Thoracic aorta (tissue), 2 donors: ENCODE data around the gene EDDM13. TPM values are rescaled to one million over a fixed set of nuclear protein-coding genes. Genes with fewer than 3 reads are reported as not detected.

Source experiments
- ATAC-seq: fragments of 150-250 bp; one replicate; pipeline ENCODE4 v1.8.0; 2017; ENCODE audit warnings: low read depth; ENCODE audit not compliant: insufficient number of reproducible peaks, low FRiP score
- DNase-seq: peaks from one replicate; pipeline ENCODE4 v3.0.0-alpha.2; 2020; ENCODE audit warnings: low spot score
- H3K27ac ChIP-seq, 2 donors: fragments of 200-600 bp; sonication (generic); 1 replicate in 1 of 2; 2 replicates in 1 of 2; pipeline ENCODE4 v1.5.1; 2016; ENCODE audit warnings: mild to moderate bottlenecking in 2 of 2, moderate library complexity in 2 of 2
- H3K27me3 ChIP-seq: fragments of 200-600 bp; sonication (generic); replicated peaks from 2 replicates; pipeline ENCODE4 v1.6.0; 2016; ENCODE audit warnings: mild to moderate bottlenecking; ENCODE audit not compliant: insufficient read depth
- H3K36me3 ChIP-seq: fragments of 200-600 bp; sonication (generic); one replicate; pipeline ENCODE4 v1.5.1; 2016
- H3K4me1 ChIP-seq, 2 donors: fragments of 200-600 bp; sonication (generic); 1 replicate in 1 of 2; 2 replicates in 1 of 2; pipeline versions ENCODE4 v1.5.1 to v1.6.0; 2016; ENCODE audit warnings: low read depth in 2 of 2, mild to moderate bottlenecking in 1 of 2; ENCODE audit not compliant: control insufficient read depth in 1 of 2
- H3K4me3 ChIP-seq: fragments of 200-600 bp; sonication (generic); 2 replicates; pipeline ENCODE4 v1.5.1; 2016; ENCODE audit warnings: mild to moderate bottlenecking
- H3K9me3 ChIP-seq: fragments of 200-600 bp; sonication (generic); 2 replicates; pipeline ENCODE4 v1.5.1; 2016
- CTCF ChIP-seq: fragments of 200-600 bp; sonication (generic); IDR thresholded peaks from one replicate; pipeline ENCODE4 v1.5.1; 2019; ENCODE audit warnings: antibody characterized with exemption
- total RNA-seq, 2 donors: library from RNA; depleted of rRNA; stranded (reverse); fragments of >200 nt; gene quantifications; one replicate each; pipeline versions ENCODE4 v1.1.0 to v1.2.3, GENCODE V29; 2016

EDDM13 gene
- total RNA-seq, 2 donors from 2014 or later, result not detected

DNA sequence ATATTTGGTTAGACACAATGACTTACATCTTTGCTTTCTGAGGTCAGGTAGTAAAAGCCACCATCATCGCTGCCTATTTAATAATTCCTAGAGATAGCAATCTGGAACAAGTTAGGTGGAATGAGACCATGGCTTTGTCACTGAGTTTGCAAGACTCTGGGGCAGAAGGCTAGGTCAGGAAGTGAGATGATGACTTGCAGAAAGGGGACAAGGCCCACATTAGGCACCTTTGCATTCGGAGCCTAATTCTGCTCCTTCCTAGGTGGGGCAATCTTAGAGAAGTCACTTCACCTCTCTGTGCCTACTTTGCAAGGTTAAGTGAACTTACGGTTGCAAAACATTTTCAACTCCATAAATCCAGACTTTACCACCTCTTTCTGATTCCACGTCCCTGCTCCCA, 10.3 kb downstream of the EDDM13 start:
- DNase-seq, result no peak
- Histone ChIP-seq H3K4me1 (no peaks in the 10 kb centered on the region), H3K36me3 (no peaks in the 10 kb centered on the region), H3K9me3 (no peaks in the 10 kb centered on the region), H3K27ac (no peak overlapping the region), H3K27me3 (no peaks in the 10 kb centered on the region), H3K4me3 (no peak overlapping the region)
- no peak for TF ChIP-seq CTCF
- no peak for ATAC-seq

DNA sequence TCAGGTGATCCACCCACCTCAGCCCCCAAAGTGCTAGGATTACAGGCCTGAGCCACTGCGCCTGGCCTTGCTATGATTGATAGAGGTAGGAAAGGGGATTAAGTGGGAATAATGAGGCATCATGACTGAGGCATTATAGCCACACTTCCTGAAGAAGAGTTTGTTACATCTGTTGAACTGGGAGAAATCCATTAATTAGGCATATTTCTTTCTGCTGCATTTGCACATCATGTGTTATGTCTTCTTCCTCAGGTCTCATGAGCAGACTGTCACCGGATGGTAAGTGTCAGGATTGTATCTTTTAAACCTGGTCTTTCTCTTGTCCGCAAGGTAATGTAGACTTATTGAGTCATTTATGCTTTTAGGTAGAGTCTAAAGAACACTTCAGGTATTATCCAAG, 12.2 kb downstream of the EDDM13 start:
- no peak overlapping the region for H3K27ac ChIP-seq
- ATAC-seq, result no peak
- no peak overlapping the region for H3K4me3 ChIP-seq
- H3K9me3 ChIP-seq, result no peaks in the 10 kb centered on the region
- no peak for DNase-seq
- H3K27me3 ChIP-seq, result no peaks in the 10 kb centered on the region
- no peak for TF ChIP-seq CTCF
- H3K4me1 ChIP-seq, result no peaks in the 10 kb centered on the region
- no peaks in the 10 kb centered on the region for H3K36me3 ChIP-seq

GRCh38 chr19:56290104-56290503, 17.6 kb downstream of the EDDM13 start:
- H3K4me1 ChIP-seq, result no peaks in the 10 kb centered on the region
- no peak overlapping the region for H3K27ac ChIP-seq
- no peak for TF ChIP-seq CTCF
- H3K4me3 ChIP-seq, result no peak overlapping the region
- ATAC-seq (no peak), DNase-seq (no peak)
- no peaks in the 10 kb centered on the region for H3K27me3 ChIP-seq
- no peaks in the 10 kb centered on the region for H3K36me3 ChIP-seq
- no peaks in the 10 kb centered on the region for H3K9me3 ChIP-seq

- ATAC-seq (no peak), DNase-seq (no peak)
Measured at GRCh38 chr19:56291867-56292266, 19.3 kb downstream of the EDDM13 start.

DNA sequence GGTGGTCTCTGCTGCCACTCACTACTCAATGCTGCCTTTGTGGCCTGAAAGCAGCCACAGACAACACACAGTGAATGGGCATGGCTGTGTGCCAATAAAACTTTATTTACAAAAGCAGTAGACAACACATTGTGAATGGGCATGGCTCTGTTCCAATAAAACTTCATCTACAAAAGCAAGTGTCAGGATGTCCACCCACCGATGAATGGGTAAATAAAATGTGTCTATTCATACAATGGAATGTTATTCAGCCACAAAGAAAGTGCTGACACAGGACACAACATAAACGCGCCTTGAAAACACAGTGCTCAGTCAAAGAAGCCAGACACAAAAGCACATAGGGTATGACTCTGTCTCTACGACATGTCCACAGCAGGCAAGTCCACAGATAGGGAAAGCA, 22.0 kb downstream of the EDDM13 start:
- no peaks in the 10 kb centered on the region for H3K27me3 ChIP-seq
- H3K4me3 ChIP-seq, result no peak overlapping the region
- DNase-seq, result no peak
- no peak overlapping the region for H3K27ac ChIP-seq
- H3K36me3 ChIP-seq, result no peaks in the 10 kb centered on the region
- H3K9me3 ChIP-seq, result no peaks in the 10 kb centered on the region
- H3K4me1 ChIP-seq, result no peaks in the 10 kb centered on the region
- ATAC-seq, result no peak
- TF ChIP-seq CTCF, result no peak

More at GRCh38 chr19:56291867-56292266, 19.3 kb downstream of the EDDM13 start:
- no peak for TF ChIP-seq CTCF
- Histone ChIP-seq H3K4me1 (no peaks in the 10 kb centered on the region), H3K36me3 (no peaks in the 10 kb centered on the region), H3K27me3 (no peaks in the 10 kb centered on the region), H3K9me3 (no peaks in the 10 kb centered on the region), H3K27ac (no peak overlapping the region), H3K4me3 (no peak overlapping the region)
